Astrocyte (in vitro differentiated cells and primary cell): ENCODE measurements around the gene PCYT2. TPM values are rescaled to one million over a fixed set of nuclear protein-coding genes. Genes with fewer than 3 reads are reported as not detected.

Source experiments
- DNase-seq: peaks from one replicate; pipeline ENCODE4 v3.0.0-alpha.2; 2010; ENCODE audit warnings: low read depth
- FAIRE-seq: peaks from 2 replicates; lab custom pipeline; 2011; peaks lifted over from hg19 to GRCh38; lab: Jason Lieb, UNC
- H2AFZ ChIP-seq: 2 replicates; pipeline ENCODE4 v1.6.0; 2012; ENCODE audit warnings: low read depth, low read length, inconsistent platforms
- H3K27ac ChIP-seq: 2 replicates; pipeline ENCODE4 v1.5.1; 2011; ENCODE audit warnings: low read depth, low read length, inconsistent platforms
- H3K27me3 ChIP-seq: 2 replicates; pipeline ENCODE4 v1.6.0; 2011; ENCODE audit warnings: low read length, inconsistent platforms; ENCODE audit not compliant: insufficient read depth
- H3K36me3 ChIP-seq: 2 replicates; pipeline ENCODE4 v1.5.1; 2011; ENCODE audit warnings: low read length, inconsistent platforms; ENCODE audit not compliant: insufficient read depth
- H3K4me1 ChIP-seq: 2 replicates; pipeline ENCODE4 v1.5.1; 2011; ENCODE audit warnings: low read length, inconsistent platforms; ENCODE audit not compliant: insufficient read depth
- H3K4me2 ChIP-seq: 2 replicates; pipeline ENCODE4 v1.6.0; 2012; ENCODE audit warnings: low read length, inconsistent platforms
- H3K4me3 ChIP-seq: 2 replicates; pipeline ENCODE4 v1.5.1; 2011; ENCODE audit warnings: low read depth, mild to moderate bottlenecking, low read length, inconsistent platforms; ENCODE audit not compliant: insufficient read depth
- H3K79me2 ChIP-seq: 2 replicates; pipeline ENCODE4 v1.6.0; 2012; ENCODE audit warnings: mild to moderate bottlenecking, low read length, inconsistent platforms; ENCODE audit not compliant: insufficient read depth
- H3K9ac ChIP-seq: 2 replicates; pipeline ENCODE4 v1.6.0; 2012; ENCODE audit warnings: mild to moderate bottlenecking, low read length, inconsistent platforms
- H3K9me3 ChIP-seq: 2 replicates; pipeline ENCODE4 v1.5.1; 2012; ENCODE audit warnings: low read depth, mild to moderate bottlenecking, low read length, inconsistent platforms; ENCODE audit not compliant: insufficient read depth
- H4K20me1 ChIP-seq: 2 replicates; pipeline ENCODE4 v1.6.0; 2012; ENCODE audit warnings: low read length, inconsistent platforms; ENCODE audit not compliant: insufficient read depth
- H3K27ac Mint-ChIP-seq: one replicate; pipeline ENCODE4 v1.8.0; 2021; ENCODE audit warnings: mild to moderate bottlenecking, mixed read lengths; ENCODE audit not compliant: unreplicated experiment
- H3K27me3 Mint-ChIP-seq: one replicate; pipeline ENCODE4 v1.8.0; 2021; ENCODE audit warnings: low read depth, mixed read lengths; ENCODE audit not compliant: unreplicated experiment
- H3K36me3 Mint-ChIP-seq: one replicate; pipeline ENCODE4 v1.8.0; 2021; ENCODE audit warnings: low read depth, mixed read lengths; ENCODE audit not compliant: unreplicated experiment
- H3K4me1 Mint-ChIP-seq: one replicate; pipeline ENCODE4 v1.8.0; 2021; ENCODE audit warnings: low read depth, mixed read lengths; ENCODE audit not compliant: unreplicated experiment
- H3K4me3 Mint-ChIP-seq: one replicate; pipeline ENCODE4 v1.8.0; 2021; ENCODE audit warnings: mild to moderate bottlenecking, moderate library complexity, mixed read lengths; ENCODE audit not compliant: unreplicated experiment
- H3K9me3 Mint-ChIP-seq: one replicate; pipeline ENCODE4 v1.8.0; 2021; ENCODE audit warnings: mild to moderate bottlenecking, mixed read lengths; ENCODE audit not compliant: unreplicated experiment
- CTCF ChIP-seq: IDR thresholded peaks from 2 replicates; pipeline ENCODE4 v1.5.1; 2011; ENCODE audit warnings: low read depth, mild to moderate bottlenecking, inconsistent platforms, low read length, moderate library complexity; ENCODE audit not compliant: insufficient read depth
- EZH2 ChIP-seq: IDR thresholded peaks from 2 replicates; pipeline ENCODE4 v1.6.1; 2012; ENCODE audit warnings: mild to moderate bottlenecking, low read length, inconsistent platforms; ENCODE audit not compliant: insufficient read depth
- total RNA-seq: library from RNA; stranded (reverse); gene quantifications from 2 replicates; pipeline ENCODE4 v1.2.1, GENCODE V29; 2021

The PCYT2 gene
- total RNA-seq, 1 donor from 2014 or later: 31.6 TPM

- no peak overlapping the region for H3K4me3 Mint-ChIP-seq
- no peak overlapping the region for H3K27ac Mint-ChIP-seq
- no peaks in the 10 kb centered on the region for H3K9me3 Mint-ChIP-seq
- H4K20me1 ChIP-seq: no peaks in the 10 kb centered on the region
- H3K9me3 ChIP-seq: no peaks in the 10 kb centered on the region
- no peaks in the 10 kb centered on the region for H3K27me3 ChIP-seq
- H3K27me3 Mint-ChIP-seq: peaks cover 15% of the 10 kb centered on the region
- FAIRE-seq: no peak
- H3K27ac ChIP-seq: no peak overlapping the region
- H3K79me2 ChIP-seq: no peaks in the 10 kb centered on the region
- H3K36me3 Mint-ChIP-seq: no peaks in the 10 kb centered on the region
- H2AFZ ChIP-seq: no peak overlapping the region
- TF ChIP-seq CTCF (no peak), EZH2 (no peak)
- H3K9ac ChIP-seq: no peak overlapping the region
- H3K4me3 ChIP-seq: no peak overlapping the region
- no peaks in the 10 kb centered on the region for H3K36me3 ChIP-seq
- no peaks in the 10 kb centered on the region for H3K4me1 ChIP-seq
- no peak overlapping the region for H3K4me2 ChIP-seq
- peaks cover 3% of the 10 kb centered on the region for H3K4me1 Mint-ChIP-seq
- no peak for DNase-seq
Measured at GRCh38 chr17:81951785-81952684, 40.8 kb upstream of the PCYT2 start.

- Histone ChIP-seq H3K27ac (no peak overlapping the region), H3K9me3 (no peaks in the 10 kb centered on the region), H3K9ac (no peak overlapping the region), H3K4me1 (no peaks in the 10 kb centered on the region), H4K20me1 (no peaks in the 10 kb centered on the region), H3K36me3 (no peaks in the 10 kb centered on the region), H3K79me2 (no peaks in the 10 kb centered on the region), H3K4me3 (no peak overlapping the region), H2AFZ (no peak overlapping the region), H3K4me2 (no peak overlapping the region), H3K27me3 (no peaks in the 10 kb centered on the region)
- FAIRE-seq (no peak), DNase-seq (no peak)
- H3K27me3 Mint-ChIP-seq: peaks cover 10% of the 10 kb centered on the region
- no peak overlapping the region for H3K4me3 Mint-ChIP-seq
- H3K36me3 Mint-ChIP-seq: no peaks in the 10 kb centered on the region
- no peak overlapping the region for H3K27ac Mint-ChIP-seq
- TF ChIP-seq CTCF: no peak
- TF ChIP-seq EZH2: no peak
- H3K9me3 Mint-ChIP-seq: no peaks in the 10 kb centered on the region
- H3K4me1 Mint-ChIP-seq: no peaks in the 10 kb centered on the region
Measured at GRCh38 chr17:81950501-81950900, 39.3 kb upstream of the PCYT2 start.
